EH (cell line): Measurements from ENCODE around the gene WDR73.
A peak's percentile ranks its signal among the peaks of the same experiment; 100 is the strongest.

Experiments
- DNase-seq: peaks from one replicate; pipeline ENCODE4 v3.0.0-alpha.2; 2015; ENCODE audit warnings: low read depth

WDR73 gene

DNA sequence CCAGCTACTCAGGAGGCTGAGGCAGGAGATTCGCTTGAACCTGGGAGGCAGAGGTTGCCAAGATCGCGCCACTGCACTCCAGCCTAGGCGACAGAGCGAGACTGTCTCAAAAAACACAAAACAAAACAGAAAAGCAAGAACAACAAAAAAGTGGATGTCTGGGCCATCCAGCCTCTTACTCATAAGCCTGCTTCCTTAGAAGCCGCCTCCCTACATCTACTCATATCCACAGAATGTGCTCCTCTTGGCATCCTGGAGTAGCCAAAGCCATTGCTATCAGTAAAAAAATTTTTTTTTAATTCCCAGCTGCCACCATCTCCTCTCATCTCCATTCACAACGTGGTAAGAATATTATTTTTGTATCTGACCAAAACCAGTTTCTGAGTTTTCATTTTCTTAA, 42.5 kb downstream of the WDR73 start:
- peak; percentile 35 for DNase-seq

DNA sequence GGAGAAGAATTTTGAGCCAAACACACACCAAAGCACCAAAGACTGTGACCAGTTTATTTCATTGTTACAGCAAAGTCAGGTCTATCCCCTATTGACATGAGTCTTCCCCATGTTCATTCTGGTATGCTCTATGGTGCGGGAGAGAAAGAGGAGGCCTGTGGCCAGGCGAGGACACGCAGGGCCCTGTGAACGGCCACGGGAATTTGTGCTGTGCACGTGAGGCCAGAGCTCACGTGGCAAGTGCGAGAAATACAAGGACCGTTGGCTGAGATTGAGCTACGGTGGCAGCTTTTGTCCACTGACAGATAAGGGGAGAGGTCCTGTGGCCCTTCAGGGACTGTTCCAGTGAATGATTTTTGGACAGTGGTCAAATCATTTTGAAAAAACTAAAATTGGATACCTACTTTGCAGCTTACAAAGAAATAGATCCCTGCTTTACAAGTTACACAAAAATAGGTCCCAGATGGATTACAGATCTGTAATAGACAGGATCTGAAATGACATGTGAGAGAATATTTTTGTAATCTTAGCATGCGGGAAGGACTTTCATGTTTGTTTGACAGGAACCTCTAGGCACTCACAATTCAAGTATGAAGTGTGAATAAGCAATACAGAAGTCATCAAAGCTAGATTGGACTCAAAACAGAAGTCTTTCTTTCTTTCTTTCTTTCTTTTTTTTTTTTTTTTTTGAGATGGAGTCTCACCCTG, 44.1 kb downstream of the WDR73 start:
- no peak for DNase-seq

DNA sequence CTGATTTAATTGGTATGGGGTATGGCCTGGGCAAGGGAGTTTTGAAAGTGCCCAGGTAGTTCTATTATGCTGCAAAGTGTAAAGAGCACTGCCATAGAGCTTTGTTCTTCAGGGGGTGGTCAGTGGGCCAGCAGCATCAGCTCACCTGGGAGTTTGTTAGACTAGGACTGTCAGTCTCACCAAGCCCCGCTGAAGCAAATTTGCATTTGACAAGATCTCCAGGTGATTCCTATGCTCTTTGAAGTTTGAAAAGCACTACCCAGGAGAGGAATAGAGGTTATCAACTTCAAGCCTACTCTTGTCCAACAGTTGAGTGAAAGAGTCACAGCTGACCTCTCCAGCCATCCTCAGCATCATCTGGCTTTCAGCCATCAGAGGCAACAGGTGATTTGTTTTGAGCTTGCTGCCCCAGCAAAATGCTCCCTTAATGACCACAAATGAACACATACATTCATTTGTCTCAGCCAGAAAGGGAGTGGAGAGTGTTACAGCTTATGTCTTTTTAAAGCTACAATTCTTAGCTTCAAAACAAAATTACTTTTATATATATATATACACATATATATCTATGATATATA, 45.3 kb downstream of the WDR73 start:
- DNase-seq, result no peak

DNA sequence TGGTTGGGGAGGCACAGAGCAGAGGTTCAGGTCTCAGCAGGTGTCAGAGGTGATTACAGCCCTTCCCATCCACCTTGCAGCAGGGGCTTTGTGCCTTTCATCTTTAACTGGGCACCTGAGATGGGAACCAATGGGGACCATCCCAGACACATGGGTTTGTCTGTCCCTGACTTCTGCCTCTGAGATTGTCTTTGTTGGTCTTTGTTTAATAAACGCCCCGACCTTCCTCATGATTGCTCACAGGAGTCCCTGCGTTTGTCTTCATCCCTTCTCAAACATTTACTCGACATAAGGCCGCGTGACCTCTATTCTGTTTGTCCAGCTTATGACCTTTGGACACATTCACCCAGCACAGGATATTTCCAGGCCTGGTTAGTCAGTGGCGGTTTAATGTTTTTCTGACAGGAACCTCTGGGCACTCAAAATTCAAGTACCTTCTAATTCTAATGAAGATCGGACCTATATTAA, 47.4 kb downstream of the WDR73 start:
- DNase-seq, result no peak

DNA sequence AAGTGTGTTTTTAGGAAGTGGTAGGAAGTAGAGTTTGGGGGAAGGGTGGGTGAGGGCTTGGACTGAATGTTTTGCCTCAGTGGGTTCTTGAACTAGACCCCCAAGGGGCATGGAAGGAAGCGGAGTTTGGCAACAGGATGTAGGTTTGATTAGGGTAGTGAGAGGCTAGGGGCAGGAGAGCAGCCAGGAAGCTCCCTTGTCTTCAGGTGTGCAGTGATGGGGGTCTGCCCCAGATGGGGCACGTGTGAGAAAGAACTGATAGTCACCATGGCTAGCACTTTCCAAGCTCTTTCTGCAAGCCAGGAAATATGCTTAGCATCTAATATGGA, 48.6 kb downstream of the WDR73 start:
- DNase-seq, result no peak

DNA sequence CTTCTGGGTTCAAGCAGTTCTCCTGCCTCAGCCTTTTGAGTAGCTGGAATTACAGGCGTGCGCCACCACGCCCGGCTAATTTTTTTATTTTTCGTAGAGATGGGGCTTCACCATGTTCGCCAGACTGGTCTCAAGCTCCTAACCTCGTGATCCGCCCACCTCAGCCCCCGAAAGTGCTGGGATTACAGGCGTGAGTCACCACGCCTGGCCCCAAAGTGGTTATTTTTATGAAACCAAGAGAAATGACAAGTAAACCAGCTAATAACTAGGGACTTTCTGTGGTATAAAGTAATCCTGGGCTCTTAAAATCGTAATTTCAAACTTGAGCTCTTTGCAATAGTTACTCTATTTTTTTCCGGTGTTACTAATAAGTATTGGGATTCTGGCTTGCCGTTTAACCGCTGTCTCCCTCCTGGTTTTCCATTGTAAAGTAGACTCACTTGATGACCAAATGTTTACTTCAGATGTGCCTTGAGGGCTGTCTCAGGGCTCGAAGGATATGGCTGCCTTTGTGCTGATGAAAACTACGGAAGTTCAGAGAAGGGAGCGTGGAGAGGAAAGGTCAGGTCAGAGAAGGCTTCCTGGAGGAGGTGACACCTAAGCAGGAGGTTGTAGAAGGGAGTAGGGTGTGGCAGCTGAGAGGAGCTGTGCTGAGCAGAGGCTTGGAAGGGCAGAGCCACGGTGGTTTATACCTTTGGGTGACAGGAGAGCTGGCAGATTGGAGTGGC, 49.1 kb downstream of the WDR73 start:
- DNase-seq, result no peak

DNA sequence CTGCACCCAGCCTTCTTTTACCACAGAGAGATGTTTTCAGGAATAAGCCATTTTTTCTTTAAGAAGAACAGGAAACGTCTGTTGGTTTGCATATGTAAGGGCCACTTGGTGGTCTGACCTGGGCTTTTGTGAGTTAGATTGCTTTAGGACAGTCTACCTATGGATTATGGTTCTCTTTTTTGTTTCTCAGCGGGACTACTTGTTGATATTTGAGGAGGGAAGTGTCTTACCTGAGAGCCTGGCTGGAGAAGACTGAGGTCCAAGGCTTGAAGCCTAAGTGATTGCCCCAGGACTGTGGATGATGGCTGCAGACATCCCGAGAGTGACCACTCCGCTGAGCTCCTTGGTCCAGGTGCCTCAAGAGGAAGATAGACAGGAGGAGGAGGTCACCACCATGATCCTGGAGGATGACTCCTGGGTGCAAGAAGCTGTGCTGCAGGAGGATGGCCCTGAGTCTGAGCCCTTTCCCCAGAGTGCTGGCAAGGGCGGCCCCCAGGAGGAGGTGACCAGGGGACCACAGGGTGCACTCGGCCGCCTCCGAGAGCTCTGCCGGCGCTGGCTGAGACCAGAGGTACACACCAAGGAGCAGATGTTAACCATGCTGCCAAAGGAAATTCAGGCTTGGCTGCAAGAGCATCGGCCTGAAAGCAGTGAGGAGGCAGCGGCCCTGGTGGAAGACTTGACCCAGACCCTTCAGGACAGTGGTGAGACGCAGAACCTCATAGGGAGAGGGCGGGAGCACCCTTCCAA, 50.3 kb downstream of the WDR73 start:
- no peak for DNase-seq

DNA sequence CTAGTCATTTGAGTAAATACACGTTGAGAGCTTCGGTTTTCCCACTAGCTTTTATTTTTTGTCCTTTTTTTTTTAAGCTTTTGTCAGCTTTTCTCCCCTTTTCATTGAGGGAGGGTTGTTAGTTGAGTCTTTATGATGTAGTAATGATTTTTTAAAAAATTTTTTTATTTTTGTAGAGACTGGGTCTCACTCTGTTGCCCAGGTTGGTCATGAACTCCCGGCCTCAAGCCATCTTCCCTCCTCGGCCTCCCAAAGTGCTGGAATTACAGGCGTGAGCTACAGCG, 52.6 kb downstream of the WDR73 start:
- DNase-seq, result no peak

DNA sequence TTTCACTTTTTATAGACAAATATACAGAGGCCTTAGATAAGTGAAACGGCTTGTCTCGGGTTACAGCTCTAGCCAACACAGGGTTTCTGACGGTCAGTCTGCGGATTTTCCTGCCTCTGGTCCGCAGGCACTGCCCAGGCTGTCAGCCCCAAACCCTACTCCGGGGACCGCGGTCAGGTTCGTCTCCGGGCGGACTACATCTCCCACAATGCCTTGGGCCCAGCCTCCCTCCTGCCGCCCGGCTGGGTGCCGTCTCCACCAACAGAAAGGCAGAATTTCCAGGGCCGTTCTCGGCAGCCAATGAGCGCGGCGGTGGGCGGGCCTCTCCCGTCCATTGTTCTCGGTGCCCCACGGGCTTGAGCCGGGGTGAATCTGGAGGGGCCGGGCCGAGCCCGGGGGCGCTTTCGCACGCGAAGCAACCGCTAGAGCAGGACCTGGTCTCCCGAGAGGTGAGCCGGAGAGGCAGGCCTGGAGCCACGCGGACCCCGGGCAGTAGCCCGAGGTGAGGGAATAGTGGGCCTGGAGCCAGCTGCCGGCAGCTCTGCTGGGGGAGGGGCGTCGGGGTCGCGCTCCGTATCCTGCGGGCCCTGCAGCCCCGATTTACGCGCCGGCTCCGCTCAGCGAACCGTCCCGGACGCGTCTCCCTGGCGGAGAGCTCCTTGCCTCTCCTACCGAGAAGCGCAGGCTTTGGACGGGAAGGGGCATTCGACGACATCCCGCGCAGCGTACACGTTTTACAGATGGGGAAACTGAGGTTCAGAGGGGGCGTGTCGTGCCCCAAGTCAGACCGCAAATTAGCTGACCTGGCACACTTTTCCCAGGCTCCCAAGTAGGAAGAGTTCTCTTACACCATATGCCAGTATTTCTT, 53.2 kb downstream of the WDR73 start, which contains the start of gene ZSCAN2:
Gene ZSCAN2 (plus strand): TSS at position 323 of the 868 bp plus-strand sequence. CDS start 2,919 bp downstream, outside the sequence.
- DNase-seq, result peak; percentile 95

DNA sequence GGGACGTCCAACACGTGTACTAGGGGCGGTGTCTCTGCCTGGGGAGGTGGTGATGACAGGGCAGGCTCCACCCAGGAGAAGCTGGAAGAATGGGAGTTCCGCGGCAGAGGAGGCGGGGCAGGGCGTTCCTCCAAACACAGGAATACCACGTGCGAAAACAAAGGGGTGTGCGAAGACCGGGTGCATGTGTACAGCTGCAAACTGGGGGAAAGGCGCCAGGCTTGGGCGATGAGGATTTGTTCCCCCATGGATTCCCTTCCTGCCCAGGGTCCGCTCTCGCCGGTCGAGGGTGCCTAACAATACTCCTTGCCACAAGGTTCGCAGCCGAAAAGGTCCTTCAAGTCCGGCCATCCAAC, 53.8 kb downstream of the WDR73 start:
- peak; percentile 88 for DNase-seq

DNA sequence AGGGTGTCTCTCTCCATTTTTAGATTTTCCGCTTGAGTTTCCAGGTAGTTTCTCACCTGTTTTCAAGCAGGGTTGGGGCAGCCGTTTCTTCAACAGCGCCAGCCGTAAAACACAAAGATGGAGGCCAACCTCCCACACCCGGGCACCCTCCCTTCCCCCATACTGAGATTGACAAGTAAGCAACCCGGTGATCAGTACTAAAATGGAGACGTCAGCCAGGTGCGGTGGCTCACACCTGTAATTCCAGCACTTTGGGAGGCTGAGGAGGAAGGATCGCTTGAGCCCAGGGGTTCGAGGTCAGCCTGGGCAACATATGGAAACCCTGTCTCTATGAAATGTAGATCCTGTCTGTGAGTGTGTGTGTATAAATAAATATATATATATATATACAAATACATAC, 54.2 kb downstream of the WDR73 start:
- no peak for DNase-seq

DNA sequence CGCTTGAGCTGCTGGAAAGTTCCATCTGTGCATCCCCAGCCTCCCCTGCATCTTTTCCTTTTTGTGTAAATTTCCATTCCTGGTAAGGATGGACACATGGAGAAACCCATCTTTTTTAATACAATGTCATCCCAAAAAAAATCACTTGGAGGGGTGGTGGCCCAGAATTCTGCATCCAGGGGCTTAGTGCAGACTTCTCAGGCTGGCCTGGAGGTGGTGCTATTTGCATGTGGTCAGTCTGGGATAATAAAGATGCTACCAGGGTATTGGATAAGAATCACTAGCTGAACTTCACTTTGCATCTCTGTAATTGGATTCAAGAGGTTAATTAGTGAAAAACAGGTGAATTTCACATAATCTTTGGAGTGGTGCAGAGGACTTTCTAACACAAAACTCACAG, 55.1 kb downstream of the WDR73 start:
- DNase-seq, result peak; percentile 66

DNA sequence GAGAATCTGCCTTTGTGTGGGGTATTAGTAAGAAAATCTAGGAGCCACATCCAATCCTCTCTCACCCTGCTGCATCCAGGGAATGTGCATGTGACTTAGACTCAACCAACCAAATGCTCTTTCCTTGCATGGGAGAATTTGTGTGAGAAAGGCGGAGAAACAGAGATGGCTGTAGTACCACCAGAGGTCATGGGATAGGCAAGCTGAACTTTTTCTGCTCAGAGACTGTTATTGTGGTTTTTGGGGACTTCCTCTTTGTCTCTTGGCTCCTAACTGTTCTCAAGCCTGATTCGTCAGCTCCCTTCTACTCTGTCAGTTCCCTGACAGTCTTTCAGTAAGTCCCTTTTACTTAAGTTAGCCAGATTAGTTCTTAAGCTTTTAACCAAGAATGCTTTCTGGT, 55.8 kb downstream of the WDR73 start:
- peak; percentile 61 for DNase-seq

DNA sequence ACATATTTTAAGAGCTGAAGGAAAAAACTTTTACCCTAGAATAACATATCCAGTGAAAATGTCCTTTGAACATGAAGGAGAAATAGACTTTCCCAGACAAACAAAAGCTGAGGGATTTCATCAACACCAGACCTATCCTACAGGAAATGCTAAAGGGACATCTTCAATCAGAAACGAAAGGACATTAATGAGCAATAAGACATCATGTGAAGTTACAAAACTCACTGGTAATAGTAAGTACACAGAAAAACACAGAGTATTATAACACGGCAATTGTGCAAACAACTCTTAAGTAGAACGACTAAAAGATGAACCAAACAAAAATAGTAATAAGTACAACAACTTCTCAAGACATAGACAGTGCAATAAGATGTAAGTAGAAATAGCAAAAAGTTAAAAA, 56.8 kb downstream of the WDR73 start:
- no peak for DNase-seq

DNA sequence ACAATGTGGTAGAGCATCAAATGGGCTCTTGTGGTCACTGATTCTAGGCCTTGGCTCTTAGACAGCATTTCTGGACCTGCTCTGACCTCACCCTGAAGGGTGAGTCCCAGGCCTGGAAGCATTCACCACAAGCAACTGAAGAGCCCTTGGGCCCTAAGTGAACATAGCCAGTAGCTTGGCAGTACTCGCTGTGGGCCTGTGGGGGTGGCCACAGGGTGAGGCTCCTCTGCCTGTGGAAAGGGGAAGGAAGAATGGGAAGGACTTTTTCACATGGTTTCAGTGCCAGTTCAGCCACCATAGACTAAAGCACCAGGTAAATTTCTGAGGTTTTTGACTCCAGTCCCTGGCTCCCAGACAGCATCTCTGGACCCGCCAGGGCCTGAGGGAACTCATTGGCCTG, 58.4 kb downstream of the WDR73 start:
- no peak for DNase-seq

DNA sequence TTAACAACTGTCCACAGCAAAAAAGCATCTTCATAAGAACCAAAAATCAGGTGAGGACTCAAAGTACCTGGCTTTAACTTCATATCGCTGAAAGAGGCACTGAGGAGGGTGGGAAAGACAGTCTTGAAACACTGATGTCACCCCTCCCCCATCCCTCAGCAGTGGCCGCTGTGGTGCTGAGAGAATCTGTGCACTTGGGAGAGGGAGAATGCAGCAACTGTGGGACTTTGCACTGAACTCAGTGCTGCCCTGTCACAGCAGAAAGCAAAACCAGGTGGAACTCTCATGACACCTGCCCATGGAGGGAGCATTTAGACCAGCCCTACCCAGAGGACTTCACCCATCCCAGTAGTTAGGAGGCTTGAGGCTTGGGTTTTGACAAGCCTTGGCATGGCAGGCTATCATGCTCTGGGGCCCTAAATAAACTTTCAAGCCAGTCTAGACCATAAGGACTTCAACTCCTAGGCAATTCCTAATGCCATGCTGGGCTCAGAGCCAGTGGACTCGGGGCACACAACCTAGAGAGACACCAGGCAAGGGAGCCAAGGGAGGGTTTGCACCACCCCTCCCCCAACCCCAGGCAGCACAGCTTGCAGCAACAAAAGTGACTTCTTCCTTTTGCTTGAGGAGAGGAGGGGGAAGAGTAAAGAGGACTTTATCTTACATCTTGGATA, 59.3 kb downstream of the WDR73 start:
- no peak for DNase-seq

DNA sequence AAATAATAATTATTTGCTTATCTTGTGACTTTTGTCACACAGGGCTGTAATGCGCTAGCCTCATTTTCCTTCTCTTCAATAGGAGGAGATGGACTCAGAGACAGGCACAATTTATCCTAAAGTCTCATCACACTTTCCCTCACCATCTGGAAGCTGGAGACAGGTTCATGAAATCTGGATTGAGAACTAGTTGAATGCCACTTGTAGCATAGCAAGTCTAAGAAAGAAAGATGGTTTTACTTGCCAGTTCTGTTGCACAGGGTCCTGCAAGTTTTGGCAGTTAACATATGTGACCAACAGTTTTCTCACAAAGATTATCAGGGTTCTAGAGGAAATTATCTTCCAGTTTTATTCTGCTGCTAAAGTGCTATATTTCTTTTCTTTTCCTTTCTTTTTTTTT, 62.3 kb downstream of the WDR73 start:
- DNase-seq, result no peak

DNA sequence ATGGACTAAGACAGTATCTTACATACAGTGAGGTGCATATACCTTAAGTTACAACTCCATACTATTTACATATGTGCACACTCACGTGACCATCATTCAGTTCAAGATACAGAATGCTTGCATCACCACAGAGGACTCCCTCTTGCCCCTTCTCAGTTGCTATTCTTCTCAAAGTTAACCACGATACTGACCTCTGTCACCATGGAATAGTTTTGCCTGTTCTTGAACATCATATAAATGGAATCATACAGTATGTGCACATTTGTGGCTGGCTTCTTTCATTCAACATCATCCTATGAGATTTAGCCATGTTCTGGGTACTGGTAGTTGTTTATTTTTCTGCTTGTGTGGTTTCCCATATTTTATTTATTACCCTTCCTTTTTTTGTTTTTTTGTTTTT, 63.7 kb downstream of the WDR73 start:
- peak; percentile 35 for DNase-seq
